Measurements from ENCODE around the gene ATP5PD.
A peak's percentile ranks its signal among the peaks of the same experiment; 100 is the strongest.
"Not testable (repeated sequence)": the region's sequence is repeated elsewhere in the genome, so short reads cannot be mapped to it uniquely, and the experiment has no call there.

The ATP5PD gene

DNA sequence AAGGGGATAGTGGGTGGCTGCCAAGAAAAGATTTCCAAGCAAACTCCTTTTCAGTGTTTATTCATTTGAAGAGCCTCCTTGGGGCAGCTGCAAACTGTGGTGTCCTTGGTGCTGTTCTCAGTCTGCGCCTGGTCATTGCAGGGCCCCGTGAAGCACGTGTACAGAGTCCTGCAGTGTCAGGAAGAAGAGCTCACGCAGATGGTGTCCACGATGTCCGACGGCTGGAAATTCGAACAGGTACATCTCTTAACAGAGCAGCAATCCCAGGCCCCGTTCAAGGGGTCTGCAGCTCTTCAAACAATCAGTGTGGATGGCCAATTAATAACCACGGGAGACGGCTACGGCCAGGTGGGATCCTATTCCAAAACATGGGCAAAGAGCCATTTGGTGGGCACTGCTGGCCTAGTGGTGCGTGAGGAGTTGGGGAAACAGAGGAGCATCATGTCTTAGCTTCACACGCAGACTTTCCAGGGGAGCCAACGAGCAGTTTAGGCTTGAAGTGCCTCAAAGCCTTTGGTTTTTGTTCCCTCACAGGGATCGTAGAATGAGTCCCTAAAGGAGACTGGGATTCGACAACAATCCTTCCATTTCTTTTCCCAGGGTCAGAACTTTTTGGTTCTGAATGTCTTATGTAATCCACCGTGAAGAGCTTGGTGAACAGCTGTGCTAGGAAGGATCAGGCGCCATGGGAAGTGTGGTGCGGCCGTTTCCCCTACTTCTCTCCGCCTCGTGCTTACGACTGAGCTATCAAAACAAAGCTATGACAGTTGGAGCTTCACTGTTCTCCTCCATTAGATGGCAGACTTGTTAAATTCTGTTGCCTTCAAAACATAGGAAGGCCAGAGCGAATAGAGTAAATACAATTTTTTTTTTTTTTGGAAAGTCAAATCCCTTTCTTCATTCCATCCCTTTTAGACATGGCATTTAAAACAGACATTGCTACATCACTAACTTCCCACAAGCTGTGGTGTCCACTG is 12.9 kb upstream of the ATP5PD start:
- DNase-seq (ENCODE audit: low read depth in 2 of 2, low spot score in 1 of 2) = no peak

- no peak for DNase-seq (ENCODE audit: low read depth in 2 of 2, low spot score in 1 of 2)
Measured at GRCh38 chr17:75051941-75052340, 5.2 kb upstream of the ATP5PD start.

DNA sequence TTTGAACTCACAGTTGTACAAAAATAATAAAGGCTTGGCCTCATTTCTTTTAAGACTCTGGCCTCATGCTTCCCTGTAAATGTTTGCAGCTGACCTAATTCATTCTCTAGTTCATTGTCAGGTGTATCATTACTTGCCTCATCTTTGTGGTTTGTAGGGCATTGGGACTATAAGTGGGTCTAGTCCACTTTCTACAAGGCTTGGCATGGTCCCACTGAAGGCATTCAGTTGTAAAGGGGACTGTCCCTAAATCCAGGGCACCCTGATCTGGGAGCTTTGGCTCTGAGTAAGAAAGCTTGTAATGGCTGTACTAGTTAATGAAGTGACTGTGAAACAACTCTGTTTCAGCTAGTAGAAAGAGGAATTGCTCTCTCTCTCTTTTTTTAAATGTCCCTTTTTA is 2.9 kb upstream of the ATP5PD start:
- DNase-seq (ENCODE audit: low read depth in 2 of 2, low spot score in 1 of 2) = no peak

- DNase-seq (ENCODE audit: low read depth in 2 of 2, low spot score in 1 of 2) = no peak
Measured at GRCh38 chr17:75049057-75049456, 2.3 kb upstream of the ATP5PD start.

DNA sequence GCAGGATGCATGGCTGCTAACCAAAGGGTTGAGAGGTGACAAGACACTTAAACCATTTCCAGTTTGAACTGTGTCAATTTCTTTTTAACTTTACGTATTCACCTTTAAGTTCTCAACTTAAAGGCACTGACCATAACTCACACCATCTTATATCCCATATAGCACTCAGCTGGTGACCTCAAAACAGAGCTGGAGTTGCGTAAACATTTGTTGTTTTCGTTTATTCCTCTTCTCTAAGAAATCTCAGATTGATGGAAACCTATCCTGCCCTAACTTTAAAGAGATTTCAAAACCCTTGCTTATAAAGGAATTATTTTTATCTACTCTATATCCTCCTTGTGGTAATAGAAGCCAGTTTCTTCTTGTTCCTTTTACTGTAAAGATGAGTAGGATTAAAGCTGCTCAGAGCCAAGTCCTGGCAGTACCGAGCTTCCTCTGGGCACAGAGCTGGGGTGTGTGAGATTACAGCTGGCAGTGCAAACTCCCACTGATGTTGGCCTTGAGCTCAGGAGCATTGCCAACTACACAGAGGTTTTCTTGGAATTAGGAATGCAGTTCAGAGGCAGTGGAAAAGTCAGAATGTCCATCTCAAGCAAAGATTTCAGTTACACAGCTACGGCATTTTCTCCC is 1.6 kb upstream of the ATP5PD start:
- DNase-seq (ENCODE audit: low read depth in 2 of 2, low spot score in 1 of 2) = no peak

DNA sequence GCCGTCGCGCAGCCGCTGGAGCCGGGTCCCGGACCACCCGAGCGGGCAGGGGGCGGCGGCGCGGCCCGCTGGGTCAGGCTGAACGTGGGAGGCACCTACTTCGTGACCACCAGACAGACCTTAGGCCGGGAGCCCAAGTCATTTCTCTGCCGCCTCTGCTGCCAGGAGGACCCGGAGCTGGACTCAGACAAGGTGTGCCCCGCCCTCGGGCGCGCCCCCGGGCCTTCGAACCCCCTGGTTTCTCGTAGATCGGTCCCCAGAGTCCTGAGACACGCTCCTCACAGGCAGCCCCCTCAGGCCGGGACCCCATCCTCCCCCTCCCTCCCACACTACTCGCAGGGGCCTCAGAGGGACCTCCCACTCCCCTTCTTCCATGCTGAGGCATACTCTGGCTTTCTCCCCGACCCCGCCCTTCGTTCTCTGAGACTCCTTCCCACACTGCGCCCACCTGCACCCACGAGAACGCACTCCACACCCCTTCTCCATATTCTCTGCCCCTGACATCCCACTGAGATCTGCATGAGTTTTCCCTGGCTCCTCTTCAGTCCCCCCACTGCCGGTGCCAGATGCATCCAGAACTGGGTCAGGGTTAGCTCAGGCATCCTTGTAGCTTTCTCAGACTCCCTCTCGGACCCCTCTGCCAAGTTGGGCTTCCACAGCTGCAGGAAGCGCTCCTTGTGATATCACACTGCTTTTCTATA is 779 bp upstream of the ATP5PD start:
- no peak for DNase-seq (ENCODE audit: low read depth in 2 of 2, low spot score in 1 of 2)

DNA sequence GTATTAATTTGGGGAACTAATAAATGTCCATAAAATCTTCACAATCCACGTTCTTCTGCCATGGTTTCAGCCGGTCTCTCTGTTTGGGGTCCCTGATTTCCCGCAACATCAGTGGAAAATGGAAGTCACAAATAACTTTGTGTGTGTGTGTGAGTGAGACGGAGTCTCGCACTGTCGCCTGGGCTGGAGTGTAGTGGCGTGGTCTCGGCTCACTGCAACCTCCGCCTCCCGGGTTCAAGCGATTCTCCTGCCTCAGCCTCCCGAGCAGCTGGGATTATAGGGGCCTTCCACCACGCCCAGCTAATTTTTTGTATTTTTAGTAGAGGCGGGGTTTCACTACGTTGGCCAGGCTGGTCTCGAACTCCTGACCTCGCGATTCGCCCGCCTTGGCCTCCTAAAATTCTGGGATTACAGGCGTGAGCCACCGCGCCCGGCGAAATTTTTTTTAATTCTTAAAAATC is 793 bp downstream of the ATP5PD start:
- DNase-seq (ENCODE audit: low read depth in 2 of 2, low spot score in 1 of 2) = not testable (repeated sequence)

DNA sequence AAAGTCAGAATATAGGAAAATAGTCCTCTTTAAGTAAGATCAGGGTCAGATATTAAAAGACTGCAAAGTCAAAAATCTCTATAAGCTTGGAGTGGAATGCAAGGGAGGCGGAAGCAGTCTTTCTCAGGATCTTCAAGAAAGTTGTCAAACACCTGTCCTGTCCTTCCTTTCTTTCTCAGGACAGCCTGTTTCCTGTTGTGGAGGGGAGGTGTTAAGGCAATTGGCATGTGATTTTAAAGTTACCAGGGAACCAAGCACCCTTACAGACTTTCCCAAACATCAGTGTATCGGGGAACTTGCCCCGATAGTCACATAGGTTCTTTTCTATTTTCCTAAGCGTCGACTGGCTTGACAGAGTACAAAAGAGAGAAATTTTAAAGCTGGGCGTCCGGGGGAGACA is 2.1 kb downstream of the ATP5PD start:
- no peak for DNase-seq (ENCODE audit: low read depth in 2 of 2, low spot score in 1 of 2)

DNA sequence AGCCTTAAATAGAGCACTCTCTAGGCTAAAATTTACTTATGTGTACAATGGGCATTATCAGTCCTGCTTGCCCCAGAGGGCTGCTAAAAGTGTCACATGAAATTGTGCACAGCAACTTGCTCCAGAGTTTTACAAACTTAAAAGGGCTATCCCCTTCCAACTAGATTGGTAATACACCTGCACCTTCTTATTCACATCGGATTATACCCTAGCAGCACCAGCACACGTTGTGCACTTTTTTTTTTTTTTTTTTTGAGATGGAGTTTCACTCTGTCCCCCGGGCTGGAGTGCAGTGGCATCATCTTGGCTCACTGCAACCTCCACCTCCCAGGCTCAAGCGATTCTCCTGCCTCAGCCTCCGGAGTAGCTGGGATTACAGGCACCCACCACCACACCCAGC is 3.0 kb downstream of the ATP5PD start:
- not testable (repeated sequence) for DNase-seq (ENCODE audit: low read depth in 2 of 2, low spot score in 1 of 2)

DNA sequence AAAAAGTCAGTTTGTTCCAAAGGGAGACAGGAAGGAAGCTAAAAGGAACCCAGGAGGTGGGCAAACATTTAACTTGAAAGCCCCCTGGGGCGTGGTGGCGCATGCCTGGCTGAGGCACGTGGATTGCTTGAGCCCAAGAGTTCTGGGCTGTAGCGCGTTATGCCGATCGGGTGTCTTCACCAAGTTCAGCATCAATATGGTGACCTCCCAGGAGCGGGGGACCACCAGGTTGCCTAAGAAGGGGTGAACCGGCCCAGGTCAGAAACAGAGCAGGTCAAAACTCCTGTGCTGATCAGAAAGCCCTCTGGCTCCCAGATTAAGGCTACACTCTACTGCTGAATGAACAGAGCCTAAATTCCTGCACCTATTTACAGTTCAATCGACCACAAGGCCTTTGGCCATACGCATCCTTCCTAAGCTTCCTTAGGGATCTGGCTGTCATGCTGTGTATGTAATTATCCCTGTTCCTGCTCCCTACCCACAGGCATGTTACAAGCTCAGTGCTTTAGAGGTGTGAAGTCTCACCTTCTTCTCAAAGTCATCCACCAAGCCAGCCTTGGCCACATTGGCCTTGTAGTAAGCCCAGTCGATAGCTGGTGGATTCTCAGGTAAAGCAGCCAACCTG is 5.0 kb downstream of the ATP5PD start:
- DNase-seq (ENCODE audit: low read depth in 2 of 2, low spot score in 1 of 2) = no peak

GRCh38 chr17:75039238-75039637 is 7.5 kb downstream of the ATP5PD start:
- DNase-seq (ENCODE audit: low read depth in 2 of 2, low spot score in 1 of 2) = no peak

- DNase-seq (ENCODE audit: low read depth in 2 of 2, low spot score in 1 of 2) = peak; percentile 54 to 65
Measured at GRCh38 chr17:75036643-75037268, 10.0 kb downstream of the ATP5PD start.

GRCh38 chr17:75034236-75034908 is 12.4 kb downstream of the ATP5PD start:
- peak; percentile 58 to 75 for DNase-seq (ENCODE audit: low read depth in 2 of 2, low spot score in 1 of 2)

DNA sequence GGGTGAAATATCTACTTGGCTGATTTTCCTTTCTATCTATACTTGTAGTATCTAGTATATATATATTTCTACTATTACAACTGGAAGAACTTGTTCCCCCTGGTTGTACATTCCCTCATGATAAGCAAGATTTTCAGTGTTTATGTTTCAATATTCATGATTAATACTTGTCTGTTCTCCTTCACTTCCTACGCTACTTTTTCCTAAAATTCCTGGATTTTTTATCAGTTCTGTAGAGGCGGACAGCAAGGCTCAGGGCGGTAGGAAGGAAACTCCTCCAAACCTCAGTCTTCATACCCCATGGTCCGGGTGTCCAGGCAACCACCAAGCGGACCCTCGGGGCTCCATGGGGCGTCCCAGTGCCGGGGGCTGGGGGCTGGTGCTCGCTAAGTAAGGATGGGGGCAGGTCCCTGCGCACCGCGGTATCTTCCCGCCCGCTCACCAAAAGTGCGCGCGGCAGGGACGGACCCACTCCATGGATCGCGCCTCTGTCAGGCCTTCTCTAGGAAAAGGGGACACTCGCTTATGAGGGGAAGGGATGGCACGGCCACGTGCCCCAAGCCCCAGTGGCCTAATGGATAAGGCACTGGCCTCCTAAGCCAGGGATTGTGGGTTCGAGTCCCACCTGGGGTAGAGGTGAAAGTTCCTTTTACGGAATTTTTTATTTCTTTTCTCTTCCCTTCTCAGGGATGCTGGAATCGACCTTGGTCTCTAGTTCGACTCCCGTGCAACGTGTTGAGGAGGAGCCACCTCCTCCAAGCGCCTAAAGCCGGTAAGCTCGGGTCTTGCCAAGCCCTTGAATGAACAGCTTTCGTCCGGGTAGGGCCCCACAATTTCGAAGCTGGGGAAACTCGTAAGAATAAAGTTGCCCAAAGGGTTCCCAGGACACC is 13.2 kb downstream of the ATP5PD start:
- DNase-seq (ENCODE audit: low read depth in 2 of 2, low spot score in 1 of 2) = peak; percentile 61 to 71

- DNase-seq (ENCODE audit: low read depth in 2 of 2, low spot score in 1 of 2) = no peak
Measured at GRCh38 chr17:75032720-75033280, 14.0 kb downstream of the ATP5PD start.

DNA sequence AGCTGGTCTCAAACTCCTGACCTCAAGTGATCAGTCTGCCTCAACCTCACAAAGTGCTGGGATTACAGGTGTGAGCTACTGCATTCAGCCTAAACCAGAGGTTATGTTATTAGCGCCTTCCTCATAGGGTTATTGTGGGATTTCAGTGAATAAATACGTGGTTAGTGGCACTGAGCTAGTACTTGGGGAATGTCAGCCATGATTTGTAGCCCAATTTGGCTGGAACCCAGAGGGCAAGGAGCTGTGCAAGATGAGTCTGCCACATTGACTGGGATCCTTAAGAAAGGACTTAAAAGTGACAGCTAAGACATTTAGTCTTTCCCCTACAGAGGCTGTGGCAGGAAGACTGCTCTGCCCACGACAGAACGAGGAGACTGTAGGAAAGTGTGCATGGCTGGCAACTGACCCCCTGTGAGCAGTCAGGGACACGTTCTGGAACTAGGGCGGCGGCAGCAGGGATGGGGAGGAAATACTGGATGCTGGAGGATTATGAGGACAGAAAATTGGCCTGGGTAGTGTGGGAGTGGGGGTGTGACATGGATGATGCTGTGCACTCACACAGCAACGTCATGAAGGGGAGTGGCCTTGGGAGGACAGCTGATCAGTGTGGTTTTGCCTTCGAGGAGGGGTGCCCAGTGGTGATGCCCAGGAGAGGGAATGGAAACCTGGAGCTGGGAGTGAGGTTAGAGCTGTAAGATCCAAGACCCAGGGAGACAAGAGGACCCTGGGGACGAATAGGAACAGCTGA is 14.6 kb downstream of the ATP5PD start:
- DNase-seq (ENCODE audit: low read depth in 2 of 2, low spot score in 1 of 2) = peak in 1 of 2 donors; percentile 23

DNA sequence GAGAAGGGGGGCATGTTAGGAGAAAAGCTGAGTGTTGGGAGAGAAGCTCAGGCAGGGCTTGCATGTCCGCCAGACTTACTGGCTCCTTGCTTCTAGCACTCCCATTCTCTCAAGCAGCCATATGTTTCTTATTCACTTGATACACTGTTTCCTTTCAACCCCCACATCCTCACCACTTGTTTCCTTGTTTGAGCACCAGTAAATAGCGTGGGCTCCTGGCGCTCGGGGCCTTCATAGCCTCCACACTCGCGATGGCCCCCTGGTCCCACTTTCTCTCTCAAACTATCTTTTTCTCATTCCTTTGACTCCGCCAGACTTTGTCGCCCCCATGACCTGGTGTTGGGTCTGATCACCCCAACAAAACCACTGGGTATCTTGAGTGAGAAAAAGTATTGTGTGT is 16.6 kb downstream of the ATP5PD start:
- DNase-seq (ENCODE audit: low read depth in 2 of 2, low spot score in 1 of 2) = no peak

DNA sequence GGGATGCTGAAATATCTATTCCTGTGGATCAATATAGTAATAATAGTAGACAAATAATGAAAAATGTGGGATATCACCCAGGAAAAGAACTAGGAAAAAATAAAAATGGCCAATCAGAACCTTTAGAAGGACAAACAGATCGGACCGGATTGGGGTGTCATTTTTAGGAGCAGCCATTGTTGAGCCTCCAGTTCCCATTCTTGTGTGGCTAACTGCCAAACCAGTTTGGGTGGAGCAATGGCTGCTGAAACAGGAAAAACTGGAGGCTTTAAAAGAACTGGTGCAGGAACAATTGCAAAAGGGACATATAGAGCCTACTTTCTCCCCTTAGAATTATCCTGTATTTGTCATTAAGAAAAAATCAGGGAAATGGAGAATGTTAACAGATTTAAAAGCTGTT is 20.1 kb downstream of the ATP5PD start:
- not testable (repeated sequence) for DNase-seq (ENCODE audit: low read depth in 2 of 2, low spot score in 1 of 2)
